SU-DHL-6 (cell line): ENCODE results near the gene DMRT3.

Experiments
- EZH2phosphoT487 ChIP-seq: fragments of 200-600 bp; sonication (generic), shearing (Covaris generic); conservative IDR thresholded peaks from 2 replicates; pipeline ENCODE4 v1.6.1; 2018; ENCODE audit warnings: mild to moderate bottlenecking, antibody characterized with exemption, low read length, moderate library complexity, mixed read lengths
- TF ChIP-seq, protein P1 (sequence below): fragments of 200-600 bp; sonication (generic); IDR thresholded peaks from one replicate; pipeline ENCODE4 v1.5.1; 2017; ENCODE audit warnings: antibody characterized with exemption, mild to moderate bottlenecking, low read length, moderate library complexity; ENCODE audit not compliant: insufficient read depth, poor library complexity, severe bottlenecking

DNA sequence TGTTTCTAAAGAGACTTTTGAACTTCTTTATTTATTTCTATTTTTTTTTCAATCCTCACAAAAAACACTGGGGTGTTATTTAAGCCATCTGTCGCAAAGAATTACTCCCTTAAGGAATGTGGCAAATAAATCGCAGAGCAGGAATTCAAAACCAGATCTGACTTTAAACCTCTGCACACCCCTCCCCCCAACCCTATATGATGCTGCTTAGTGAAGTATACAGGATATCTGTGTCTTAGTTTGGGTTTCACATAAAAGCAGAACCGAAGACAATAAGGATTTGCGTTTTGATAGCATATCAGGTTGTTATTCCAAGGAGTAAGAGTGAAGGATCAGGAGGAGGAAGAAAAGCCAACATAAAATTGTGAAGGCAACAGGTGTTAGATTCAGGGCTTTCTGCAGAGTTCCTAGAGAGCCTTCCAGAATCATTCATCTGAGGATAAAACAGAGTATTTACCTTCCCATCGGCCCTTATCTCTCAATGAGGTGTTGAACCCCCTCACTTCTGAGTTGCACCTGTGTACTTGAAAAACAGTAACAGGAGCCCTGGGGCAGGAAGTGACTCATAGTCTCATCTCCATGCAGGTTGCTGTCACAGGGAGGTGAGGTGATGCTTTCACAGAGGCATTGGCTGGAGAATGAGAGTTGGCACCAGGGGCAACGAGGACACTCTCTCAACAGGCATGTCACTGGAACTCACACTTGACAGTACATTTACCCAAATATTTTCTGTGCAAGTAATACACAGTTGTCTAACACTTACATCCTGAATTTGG, 33.5 kb upstream of the DMRT3 start:
- TF ChIP-seq, protein P1, sequence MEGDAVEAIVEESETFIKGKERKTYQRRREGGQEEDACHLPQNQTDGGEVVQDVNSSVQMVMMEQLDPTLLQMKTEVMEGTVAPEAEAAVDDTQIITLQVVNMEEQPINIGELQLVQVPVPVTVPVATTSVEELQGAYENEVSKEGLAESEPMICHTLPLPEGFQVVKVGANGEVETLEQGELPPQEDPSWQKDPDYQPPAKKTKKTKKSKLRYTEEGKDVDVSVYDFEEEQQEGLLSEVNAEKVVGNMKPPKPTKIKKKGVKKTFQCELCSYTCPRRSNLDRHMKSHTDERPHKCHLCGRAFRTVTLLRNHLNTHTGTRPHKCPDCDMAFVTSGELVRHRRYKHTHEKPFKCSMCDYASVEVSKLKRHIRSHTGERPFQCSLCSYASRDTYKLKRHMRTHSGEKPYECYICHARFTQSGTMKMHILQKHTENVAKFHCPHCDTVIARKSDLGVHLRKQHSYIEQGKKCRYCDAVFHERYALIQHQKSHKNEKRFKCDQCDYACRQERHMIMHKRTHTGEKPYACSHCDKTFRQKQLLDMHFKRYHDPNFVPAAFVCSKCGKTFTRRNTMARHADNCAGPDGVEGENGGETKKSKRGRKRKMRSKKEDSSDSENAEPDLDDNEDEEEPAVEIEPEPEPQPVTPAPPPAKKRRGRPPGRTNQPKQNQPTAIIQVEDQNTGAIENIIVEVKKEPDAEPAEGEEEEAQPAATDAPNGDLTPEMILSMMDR: no peak
- no peak for TF ChIP-seq EZH2phosphoT487
